Parathyroid adenoma (tissue), 2 donors: ENCODE data around the gene OR10A4.

Experiments
- H2AFZ ChIP-seq: fragments of 300-600 bp; sonication (generic); one replicate; pipeline ENCODE4 v1.7.0; 2017; ENCODE audit warnings: antibody characterized with exemption, mild to moderate bottlenecking
- H3K27ac ChIP-seq: fragments of 300-600 bp; sonication (generic); one replicate; pipeline ENCODE4 v1.7.0; 2017
- H3K27me3 ChIP-seq: fragments of 300-600 bp; sonication (generic); one replicate; pipeline ENCODE4 v1.7.0; 2017; ENCODE audit warnings: low read length; ENCODE audit not compliant: control insufficient read depth, insufficient read depth
- H3K36me3 ChIP-seq: fragments of 300-600 bp; sonication (generic); one replicate; pipeline ENCODE4 v1.7.0; 2017; ENCODE audit warnings: low read length; ENCODE audit not compliant: control insufficient read depth, insufficient read depth
- H3K4me1 ChIP-seq: fragments of 300-600 bp; sonication (generic); one replicate; pipeline ENCODE4 v1.7.0; 2017; ENCODE audit warnings: control low read depth
- H3K4me2 ChIP-seq: fragments of 300-600 bp; sonication (generic); one replicate; pipeline ENCODE4 v1.7.0; 2017; ENCODE audit warnings: low read length
- H3K4me3 ChIP-seq: fragments of 300-600 bp; sonication (generic); one replicate; pipeline ENCODE4 v1.7.0; 2017; ENCODE audit warnings: low read depth, low read length
- H3K79me2 ChIP-seq: fragments of 300-600 bp; sonication (generic); one replicate; pipeline ENCODE4 v1.7.0; 2017; ENCODE audit warnings: control low read depth
- H3K9ac ChIP-seq: fragments of 300-600 bp; sonication (generic); one replicate; pipeline ENCODE4 v1.7.0; 2017; ENCODE audit warnings: mild to moderate bottlenecking
- H3K9me3 ChIP-seq: fragments of 300-600 bp; sonication (generic); one replicate; pipeline ENCODE4 v1.7.0; 2017; ENCODE audit warnings: low read length; ENCODE audit not compliant: control insufficient read depth
- CTCF ChIP-seq: fragments of 300-600 bp; sonication (generic); IDR thresholded peaks from one replicate; pipeline ENCODE4 v1.7.0; 2017; ENCODE audit warnings: antibody characterized with exemption, mild to moderate bottlenecking
- donor health status: primary hyperparathyroidism.

OR10A4 gene

GRCh38 chr11:6855971-6856541, 20.4 kb upstream of the OR10A4 start:
- no peak overlapping the region for H3K27ac ChIP-seq
- no peak for TF ChIP-seq CTCF

GRCh38 chr11:6856871-6857270, 19.6 kb upstream of the OR10A4 start:
- no peak for TF ChIP-seq CTCF
- Histone ChIP-seq H3K4me2 (no peak overlapping the region), H3K36me3 (no peaks in the 10 kb centered on the region), H2AFZ (no peak overlapping the region), H3K4me3 (no peak overlapping the region), H3K9ac (no peak overlapping the region), H3K79me2 (no peaks in the 10 kb centered on the region), H3K27ac (no peak overlapping the region), H3K4me1 (no peaks in the 10 kb centered on the region), H3K27me3 (no peaks in the 10 kb centered on the region), H3K9me3 (no peaks in the 10 kb centered on the region)

More at GRCh38 chr11:6855971-6856541, 20.4 kb upstream of the OR10A4 start:
- no peaks in the 10 kb centered on the region for H3K4me1 ChIP-seq
- H3K4me3 ChIP-seq, result no peak overlapping the region
- H3K9ac ChIP-seq, result no peak overlapping the region
- no peaks in the 10 kb centered on the region for H3K79me2 ChIP-seq
- H3K4me2 ChIP-seq, result no peak overlapping the region
- no peak overlapping the region for H2AFZ ChIP-seq
- H3K9me3 ChIP-seq, result no peaks in the 10 kb centered on the region
- H3K27me3 ChIP-seq, result no peaks in the 10 kb centered on the region
- no peaks in the 10 kb centered on the region for H3K36me3 ChIP-seq

GRCh38 chr11:6862961-6863360, 13.5 kb upstream of the OR10A4 start, which contains the start of gene OR10A2:
TSS of gene OR10A2 (plus strand) at chr11:6863057. CDS start at chr11:6869755, 6,698 bp downstream.
- H3K4me2 ChIP-seq, result no peak within 1 kb of the TSS
- TF ChIP-seq CTCF, result no peak
- no peaks in the 10 kb centered on the region for H3K9me3 ChIP-seq

GRCh38 chr11:6864438-6864837, 12.0 kb upstream of the OR10A4 start:
- TF ChIP-seq CTCF, result no peak

More at GRCh38 chr11:6862961-6863360, 13.5 kb upstream of the OR10A4 start, which contains the start of gene OR10A2:
- Histone ChIP-seq H3K9ac (no peak within 1 kb of the TSS), H2AFZ (no peak within 1 kb of the TSS), H3K27ac (no peak within 1 kb of the TSS), H3K27me3 (no peaks in the 10 kb centered on the region), H3K79me2 (no peaks in the 10 kb centered on the region), H3K4me1 (no peaks in the 10 kb centered on the region), H3K4me3 (no peak within 1 kb of the TSS), H3K36me3 (no peaks in the 10 kb centered on the region)

GRCh38 chr11:6871278-6871677, 5.1 kb upstream of the OR10A4 start:
- H3K9ac ChIP-seq, result no peak overlapping the region
- H3K79me2 ChIP-seq, result no peaks in the 10 kb centered on the region
- no peaks in the 10 kb centered on the region for H3K4me1 ChIP-seq
- no peaks in the 10 kb centered on the region for H3K27me3 ChIP-seq
- no peaks in the 10 kb centered on the region for H3K36me3 ChIP-seq
- no peak overlapping the region for H3K4me2 ChIP-seq
- no peak overlapping the region for H3K4me3 ChIP-seq
- H3K9me3 ChIP-seq, result no peaks in the 10 kb centered on the region
- TF ChIP-seq CTCF, result no peak
- no peak overlapping the region for H2AFZ ChIP-seq
- H3K27ac ChIP-seq, result no peak overlapping the region

More at GRCh38 chr11:6864438-6864837, 12.0 kb upstream of the OR10A4 start:
- Histone ChIP-seq H3K36me3 (no peaks in the 10 kb centered on the region), H3K4me2 (no peak overlapping the region), H3K79me2 (no peaks in the 10 kb centered on the region), H3K9ac (no peak overlapping the region), H3K27ac (no peak overlapping the region), H2AFZ (no peak overlapping the region), H3K4me1 (no peaks in the 10 kb centered on the region), H3K9me3 (no peaks in the 10 kb centered on the region), H3K4me3 (no peak overlapping the region), H3K27me3 (no peaks in the 10 kb centered on the region)
